ES-I3 (cell line): ENCODE data around the gene TBC1D2.

ENCODE experiments used
- H3K36me3 ChIP-seq: 2 replicates; pipeline ENCODE4 v1.6.1; 2013; ENCODE audit warnings: mild to moderate bottlenecking, low read length, control low read depth, moderate library complexity; ENCODE audit not compliant: insufficient read depth
- H3K4me1 ChIP-seq: 2 replicates; pipeline ENCODE4 v1.6.1; 2013; ENCODE audit warnings: mild to moderate bottlenecking, control low read depth, low read length; ENCODE audit not compliant: insufficient read depth
- H3K9ac ChIP-seq: 2 replicates; pipeline ENCODE4 v1.6.1; 2013; ENCODE audit warnings: low read depth, mild to moderate bottlenecking, low read length, moderate library complexity
- H3K9me3 ChIP-seq: 2 replicates; pipeline ENCODE4 v1.6.1; 2013; ENCODE audit warnings: mild to moderate bottlenecking, low read length, moderate library complexity; ENCODE audit not compliant: control insufficient read depth, insufficient read depth

The TBC1D2 gene

DNA sequence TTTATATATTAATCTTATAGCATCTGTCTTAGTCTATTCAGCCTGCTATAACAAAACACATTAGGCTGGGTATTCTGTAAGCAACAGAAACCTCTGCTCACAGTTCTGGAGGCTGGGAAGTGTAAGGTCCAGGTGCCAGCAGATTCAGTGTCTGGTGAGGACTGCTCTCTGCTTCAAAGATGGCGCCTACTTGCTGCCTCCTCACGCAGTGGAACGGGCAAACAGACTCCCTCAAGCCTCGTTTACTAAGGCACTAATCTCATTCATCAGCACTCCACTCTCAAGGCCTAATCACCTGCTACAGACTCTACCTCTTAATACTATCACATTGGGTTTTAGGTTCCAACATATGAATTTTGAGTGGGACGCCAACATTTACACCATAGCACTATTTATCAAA is 5.2 kb upstream of the TBC1D2 start:
- no peaks in the 10 kb centered on the region for H3K36me3 ChIP-seq
- peaks cover 15% of the 10 kb centered on the region for H3K4me1 ChIP-seq
- H3K9me3 ChIP-seq, result no peaks in the 10 kb centered on the region
- H3K9ac ChIP-seq, result no peak overlapping the region

DNA sequence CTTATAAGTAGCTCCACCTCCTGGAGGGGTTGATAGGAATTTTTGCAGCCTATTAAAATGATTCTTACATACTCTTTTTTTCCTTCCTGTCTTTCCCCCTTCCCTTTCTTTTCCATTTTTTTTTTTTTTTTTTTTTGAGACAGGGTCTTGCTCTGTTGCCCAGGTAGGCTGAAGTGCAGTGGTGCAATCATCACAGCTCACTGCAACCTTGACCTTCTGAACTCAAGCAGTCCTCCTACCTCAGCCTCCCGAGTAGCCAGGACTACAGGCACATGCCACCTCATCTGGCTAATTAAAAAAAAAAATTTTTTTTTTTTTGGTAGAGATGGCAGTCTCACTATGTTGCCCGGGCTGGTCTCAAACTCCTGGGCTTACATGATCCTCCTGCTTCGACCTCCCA is 4.3 kb upstream of the TBC1D2 start:
- no peak overlapping the region for H3K9ac ChIP-seq
- H3K4me1 ChIP-seq, result peaks cover 11% of the 10 kb centered on the region
- H3K36me3 ChIP-seq, result no peaks in the 10 kb centered on the region
- no peaks in the 10 kb centered on the region for H3K9me3 ChIP-seq

DNA sequence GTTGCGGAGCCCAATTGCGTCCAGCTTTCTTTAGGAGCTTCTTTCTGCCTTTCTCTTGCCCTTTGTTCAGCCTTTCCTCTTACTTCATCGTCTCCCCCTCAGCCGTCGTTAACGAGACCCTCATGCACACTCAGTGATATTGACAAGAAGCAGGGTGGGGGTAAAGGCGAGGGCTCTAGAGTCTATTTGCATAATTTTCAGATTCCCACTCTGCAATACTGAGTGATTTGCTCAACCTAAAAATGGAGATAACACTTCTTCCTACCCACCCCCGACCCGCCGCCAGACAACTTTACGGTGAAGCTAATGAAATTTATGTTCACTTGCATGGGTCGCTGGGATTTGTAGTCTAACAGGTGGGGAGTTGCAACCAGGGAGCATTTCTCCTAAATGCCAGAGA is 1.3 kb upstream of the TBC1D2 start:
- Histone ChIP-seq H3K9ac (peak overlapping the region; percentile 86), H3K9me3 (no peaks in the 10 kb centered on the region), H3K4me1 (peaks cover 3% of the 10 kb centered on the region; the same call in 1 of the 2 replicates), H3K36me3 (no peaks in the 10 kb centered on the region)

DNA sequence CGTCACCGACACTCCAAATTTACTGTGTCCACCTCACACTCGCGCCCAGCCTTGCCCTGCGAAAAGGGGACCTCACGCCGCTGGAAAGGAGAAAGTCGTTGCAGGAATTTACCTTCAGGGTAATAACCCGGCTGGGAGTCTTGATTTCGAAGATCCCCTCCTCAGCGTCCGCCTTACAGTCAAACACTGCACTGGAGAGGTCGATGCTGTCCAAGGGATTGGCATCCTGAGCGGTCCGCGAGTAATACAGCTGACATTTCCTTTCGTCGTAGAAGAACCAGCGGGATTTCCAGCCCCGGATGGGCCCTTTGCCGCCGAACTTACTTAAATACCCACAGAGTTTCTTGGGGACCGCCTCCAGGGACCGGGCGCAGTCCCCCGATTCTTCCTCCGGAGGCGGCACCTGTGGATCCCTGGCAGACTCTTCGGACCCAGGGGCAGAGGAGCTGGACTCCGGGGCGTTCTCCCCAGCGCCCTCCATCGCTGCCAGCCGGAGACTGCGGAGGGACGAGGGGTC is 330 bp downstream of the TBC1D2 start:
- H3K9me3 ChIP-seq, result no peaks in the 10 kb centered on the region
- H3K36me3 ChIP-seq, result no peaks in the 10 kb centered on the region
- peaks cover 7% of the 10 kb centered on the region; the same call in 1 of the 2 replicates for H3K4me1 ChIP-seq
- H3K9ac ChIP-seq, result peak overlapping the region; percentile 86

DNA sequence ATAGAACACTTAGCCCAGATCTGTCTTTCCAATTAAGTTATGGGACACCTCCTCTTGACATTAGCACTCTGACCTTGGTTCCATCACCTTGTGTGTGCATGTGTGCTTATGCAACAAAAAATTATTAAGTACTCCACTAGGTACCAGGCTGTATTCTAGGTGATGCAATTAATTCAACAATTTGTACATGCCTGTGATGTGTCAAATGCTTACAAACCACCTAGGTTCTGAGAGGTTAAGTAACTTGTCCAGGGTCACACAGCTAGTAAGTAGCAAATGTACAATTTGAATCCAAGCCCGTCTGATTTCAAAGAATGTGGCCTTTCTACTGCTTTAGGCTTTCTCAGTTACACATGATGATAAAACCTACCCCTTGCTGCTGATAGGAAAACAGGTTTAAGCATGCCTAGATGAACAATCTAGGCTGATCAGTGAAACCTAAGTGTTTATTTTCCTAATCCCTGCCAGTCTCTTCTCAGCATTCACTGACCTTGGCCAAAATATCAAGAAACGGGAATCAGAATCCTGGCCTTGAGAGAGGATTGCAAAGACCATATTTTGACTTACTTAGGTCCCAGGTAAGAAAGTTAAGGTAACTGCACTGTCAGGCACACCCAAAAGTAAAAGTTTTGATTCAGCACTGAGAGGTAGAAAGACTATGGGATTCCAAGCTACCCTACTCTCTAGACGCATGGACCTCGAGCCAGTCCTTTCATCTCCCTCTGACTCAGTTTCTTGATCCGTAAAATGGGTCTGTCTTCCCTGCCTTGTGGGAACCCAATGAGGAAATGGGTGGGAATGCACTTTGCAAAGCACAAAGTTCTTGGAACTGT is 1.0 kb downstream of the TBC1D2 start:
- Histone ChIP-seq H3K36me3 (no peaks in the 10 kb centered on the region), H3K4me1 (peaks cover 7% of the 10 kb centered on the region; the same call in 1 of the 2 replicates), H3K9me3 (no peaks in the 10 kb centered on the region), H3K9ac (peak overlapping the region; percentile 86; the same call in 1 of the 2 replicates)

DNA sequence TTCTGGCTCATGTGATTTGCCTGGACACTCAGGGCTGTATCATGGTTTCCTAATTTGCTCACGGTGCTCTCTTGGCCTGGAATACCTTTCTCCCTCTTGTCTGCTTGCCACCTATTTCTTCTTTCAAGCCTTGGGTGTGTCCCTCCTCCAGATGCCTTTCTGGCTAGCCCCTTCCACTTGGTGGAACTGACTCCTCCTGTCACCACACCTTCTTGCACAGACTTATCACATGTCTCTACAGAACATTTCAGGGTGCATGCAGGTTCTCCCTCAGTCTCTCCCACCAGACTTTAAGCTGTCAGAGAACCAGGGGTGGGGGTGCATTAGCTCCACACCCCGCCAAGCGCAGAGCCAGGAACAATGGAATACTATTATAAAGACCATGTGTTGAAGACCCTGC is 1.9 kb downstream of the TBC1D2 start:
- H3K4me1 ChIP-seq, result peaks cover 7% of the 10 kb centered on the region; the same call in 1 of the 2 replicates
- peaks cover 2% of the 10 kb centered on the region; the same call in 1 of the 2 replicates for H3K36me3 ChIP-seq
- no peak overlapping the region; the same call in 1 of the 2 replicates for H3K9ac ChIP-seq
- H3K9me3 ChIP-seq, result no peaks in the 10 kb centered on the region

DNA sequence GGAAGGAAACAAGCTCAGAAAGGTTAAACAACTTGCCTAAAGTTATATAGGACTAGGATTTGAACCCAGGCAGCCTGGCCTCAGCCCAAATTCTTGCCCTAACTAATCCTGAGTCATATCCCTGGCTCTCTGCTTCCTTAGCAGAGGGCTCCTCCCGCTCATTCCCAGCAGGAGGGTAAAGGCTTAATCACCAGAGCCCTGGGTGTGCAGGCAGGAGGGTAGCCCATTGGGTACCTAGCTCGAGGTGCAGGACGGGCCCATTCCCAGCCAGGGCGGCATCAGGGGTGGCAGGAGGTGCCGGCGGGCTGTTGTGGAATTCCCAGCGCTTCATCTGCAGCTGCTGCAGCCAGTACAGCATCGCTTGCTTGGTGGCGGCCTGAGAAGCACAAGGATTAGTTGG is 3.9 kb downstream of the TBC1D2 start:
- peaks cover 7% of the 10 kb centered on the region; the same call in 1 of the 2 replicates for H3K4me1 ChIP-seq
- no peak overlapping the region for H3K9ac ChIP-seq
- peaks cover 2% of the 10 kb centered on the region; the same call in 1 of the 2 replicates for H3K36me3 ChIP-seq
- H3K9me3 ChIP-seq, result no peaks in the 10 kb centered on the region

DNA sequence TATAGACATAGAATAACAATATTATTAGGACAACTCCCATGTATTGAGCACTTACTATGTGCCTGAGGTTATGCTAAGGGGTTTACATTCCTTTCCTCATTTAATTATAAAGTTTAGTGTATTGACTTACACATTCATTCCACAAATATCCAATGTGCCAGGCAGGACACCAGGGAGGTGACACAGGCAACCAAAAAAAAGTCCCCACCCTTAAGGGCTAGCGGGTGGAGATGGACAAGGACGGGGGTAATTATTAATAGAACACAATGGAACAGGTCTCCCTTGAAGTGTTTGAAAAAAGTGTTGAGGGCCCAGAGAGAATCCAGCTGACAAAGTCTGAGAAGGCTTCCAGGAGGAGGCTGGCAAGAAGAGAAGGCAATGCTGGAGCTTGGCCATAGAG is 5.7 kb downstream of the TBC1D2 start:
- Histone ChIP-seq H3K36me3 (peaks cover 2% of the 10 kb centered on the region; the same call in 1 of the 2 replicates), H3K9ac (no peak overlapping the region), H3K4me1 (peaks cover 7% of the 10 kb centered on the region; the same call in 1 of the 2 replicates), H3K9me3 (no peaks in the 10 kb centered on the region)

DNA sequence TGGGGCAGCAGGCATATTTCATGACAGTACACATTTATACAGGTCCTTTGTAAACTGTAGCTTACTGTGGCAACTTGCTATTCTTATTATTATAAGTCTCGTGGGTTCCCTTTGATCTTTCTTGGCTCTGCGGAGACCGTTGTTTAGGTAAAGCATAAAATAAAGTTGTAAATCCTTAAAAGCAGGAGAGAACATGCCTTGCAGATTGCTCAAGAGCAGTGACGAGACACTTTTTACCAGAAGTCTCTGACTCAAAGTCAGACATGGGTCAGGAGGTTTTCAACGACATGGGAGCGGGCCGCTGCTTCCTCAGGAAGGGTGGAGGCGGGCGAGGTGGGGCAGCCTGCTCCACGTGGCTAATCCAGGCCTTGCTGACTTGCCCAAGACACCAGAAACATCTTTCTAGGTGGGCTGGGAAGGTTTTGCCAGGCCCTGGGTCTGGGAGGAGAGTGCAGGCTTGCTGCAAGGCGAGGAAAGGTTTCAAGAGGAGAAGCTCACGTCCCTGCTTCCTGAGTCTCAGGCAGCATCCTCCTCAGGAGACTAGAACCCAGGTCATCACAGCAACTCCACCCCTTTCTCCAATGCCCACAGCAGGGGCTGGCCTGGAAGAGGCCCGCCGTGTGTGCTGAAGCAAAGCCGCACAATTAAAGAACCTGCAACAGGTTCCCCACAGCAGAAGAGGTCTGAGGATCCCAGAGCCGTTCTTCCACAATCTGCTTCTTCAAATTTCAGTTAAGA is 6.5 kb downstream of the TBC1D2 start:
- no peak overlapping the region for H3K9ac ChIP-seq
- no peaks in the 10 kb centered on the region for H3K9me3 ChIP-seq
- H3K36me3 ChIP-seq, result peaks cover 2% of the 10 kb centered on the region; the same call in 1 of the 2 replicates
- H3K4me1 ChIP-seq, result peaks cover 11% of the 10 kb centered on the region; the same call in 1 of the 2 replicates

DNA sequence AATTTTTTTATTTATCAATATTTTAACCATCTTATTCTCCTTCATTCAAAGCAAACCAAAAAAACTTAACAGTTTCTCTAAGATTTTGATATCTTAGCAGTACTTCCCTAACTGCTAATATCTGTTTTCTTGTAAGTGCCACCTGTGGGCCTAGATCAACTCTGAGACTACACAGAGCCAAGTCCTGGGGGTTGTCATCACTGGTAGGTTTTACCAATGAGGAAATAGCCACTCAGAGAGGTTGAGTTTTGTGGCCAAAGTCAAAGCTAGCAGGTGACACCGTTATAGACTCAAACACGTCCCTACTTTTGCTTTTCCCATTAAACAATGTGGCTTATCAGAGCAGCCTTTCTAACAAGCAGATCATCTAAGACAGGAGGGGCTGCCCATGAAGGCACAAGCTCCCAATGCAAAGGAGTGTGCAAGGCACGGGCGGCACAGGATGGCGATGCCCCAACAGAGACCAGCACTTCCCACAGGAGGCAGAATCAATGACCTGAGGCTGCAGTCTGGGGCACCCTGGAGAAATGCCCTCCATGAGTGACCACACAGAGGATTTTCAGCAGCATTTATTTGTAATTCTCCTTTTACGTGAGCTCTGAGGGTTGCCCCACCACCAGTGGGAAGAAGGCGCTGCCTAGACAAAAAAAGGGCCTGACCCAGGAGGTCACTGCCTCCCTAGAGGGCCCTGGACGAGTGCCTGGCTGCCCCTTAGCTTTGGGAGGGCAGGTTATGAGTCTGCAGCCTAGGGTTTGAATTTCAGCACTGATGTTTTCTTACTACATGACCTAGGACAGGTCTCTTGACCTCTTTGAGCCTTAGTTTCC is 7.4 kb downstream of the TBC1D2 start:
- Histone ChIP-seq H3K9me3 (no peaks in the 10 kb centered on the region), H3K36me3 (peaks cover 2% of the 10 kb centered on the region; the same call in 1 of the 2 replicates), H3K4me1 (peaks cover 14% of the 10 kb centered on the region; the same call in 1 of the 2 replicates), H3K9ac (no peak overlapping the region)

DNA sequence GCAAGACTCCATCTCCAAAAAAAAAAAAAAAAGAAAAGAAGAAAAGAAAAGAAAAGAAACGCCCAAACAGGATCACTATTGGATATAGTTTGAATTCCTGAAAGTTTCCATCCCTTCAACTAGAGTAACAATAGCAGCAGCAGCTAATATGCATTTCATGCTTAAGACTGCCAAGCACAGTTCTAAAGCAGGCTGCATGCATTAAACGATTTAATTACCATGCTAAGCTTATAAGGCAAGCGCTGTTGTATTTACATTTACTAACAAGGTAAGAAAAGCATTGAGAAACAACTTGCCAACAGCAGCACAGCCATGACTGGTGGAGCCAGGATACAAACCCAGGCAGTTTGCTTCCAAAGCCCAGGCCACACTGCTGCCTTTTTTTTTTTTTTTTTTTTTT is 13.0 kb downstream of the TBC1D2 start:
- H3K9ac ChIP-seq, result no peak overlapping the region
- H3K36me3 ChIP-seq, result peaks cover 3% of the 10 kb centered on the region; the same call in 1 of the 2 replicates
- H3K9me3 ChIP-seq, result no peaks in the 10 kb centered on the region
- peaks cover 6% of the 10 kb centered on the region; the same call in 1 of the 2 replicates for H3K4me1 ChIP-seq

DNA sequence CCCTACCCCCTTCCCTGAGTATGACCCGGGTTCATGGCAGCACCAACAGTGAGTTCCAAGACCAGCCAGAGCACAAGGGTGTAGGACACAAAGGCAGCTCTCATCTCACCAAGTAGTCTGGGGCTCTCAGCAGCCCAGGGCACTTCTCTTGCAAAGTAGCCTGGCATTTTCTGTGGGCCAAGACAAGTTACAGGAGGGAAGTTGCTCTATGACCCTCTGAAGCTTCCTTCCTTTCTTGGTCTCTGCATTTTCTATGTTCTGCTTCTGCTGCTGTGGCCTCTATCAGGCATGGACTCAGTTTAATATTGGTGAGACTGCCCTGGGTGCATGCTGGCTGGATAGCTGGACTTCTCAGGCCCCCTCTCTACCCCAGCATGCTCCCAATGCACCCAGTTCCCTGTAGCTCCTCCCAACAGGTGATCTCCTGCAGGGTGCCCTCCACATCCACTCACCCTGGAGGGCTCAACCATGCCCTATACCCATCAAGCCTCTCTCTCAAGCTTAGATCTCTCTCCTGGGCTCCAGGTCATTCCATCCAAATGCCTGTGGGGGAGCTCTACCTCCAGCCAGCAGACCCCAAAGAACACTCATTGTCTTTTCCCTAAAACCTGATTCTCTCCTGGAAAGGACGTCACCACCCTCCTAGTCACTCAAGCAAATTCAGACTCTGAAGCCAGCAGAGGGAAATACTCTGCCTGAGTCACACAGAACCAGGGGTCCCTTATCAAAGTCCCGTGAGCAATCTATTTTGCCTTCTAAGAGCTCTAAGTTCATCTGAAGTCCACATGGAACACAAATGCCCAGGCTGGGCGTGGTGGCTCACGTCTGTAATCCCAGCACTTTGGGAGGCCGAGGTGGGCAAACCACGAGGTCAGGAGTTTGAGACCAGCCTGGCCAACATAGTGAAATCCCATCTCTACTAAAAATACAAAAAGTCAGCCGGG is 13.8 kb downstream of the TBC1D2 start:
- Histone ChIP-seq H3K9ac (no peak overlapping the region), H3K9me3 (no peaks in the 10 kb centered on the region), H3K4me1 (peaks cover 6% of the 10 kb centered on the region; the same call in 1 of the 2 replicates), H3K36me3 (peaks cover 3% of the 10 kb centered on the region; the same call in 1 of the 2 replicates)

DNA sequence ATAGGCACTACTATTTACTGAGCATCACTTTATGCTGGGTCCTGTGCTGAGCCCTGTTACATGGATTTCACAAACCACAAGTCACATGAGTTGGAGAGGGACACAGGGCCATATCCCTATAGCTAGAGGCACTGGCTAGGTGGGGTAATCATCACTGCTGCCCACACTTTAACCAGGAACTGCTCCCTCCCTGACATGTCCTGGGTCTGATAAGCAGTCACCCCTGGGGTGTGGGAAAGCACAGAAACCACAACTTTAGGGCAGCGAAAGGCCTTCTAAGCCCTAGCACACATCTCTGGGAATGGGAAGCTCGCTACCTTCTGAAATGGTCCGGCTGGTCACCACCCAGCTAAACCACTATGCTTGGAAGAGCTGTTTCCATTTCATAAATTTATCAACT is 15.0 kb downstream of the TBC1D2 start:
- peaks cover 6% of the 10 kb centered on the region; the same call in 1 of the 2 replicates for H3K4me1 ChIP-seq
- H3K9me3 ChIP-seq, result no peaks in the 10 kb centered on the region
- no peak overlapping the region for H3K9ac ChIP-seq
- H3K36me3 ChIP-seq, result peaks cover 3% of the 10 kb centered on the region; the same call in 1 of the 2 replicates
